GM23338 (cell line): ENCODE data around the gene JAK3. TPM values are rescaled to one million over a fixed set of nuclear protein-coding genes. Genes with fewer than 3 reads are reported as not detected.

Experiments used
- ATAC-seq: fragments of 200-7000 bp; cut with Tn5 transposase; 3 replicates; pipeline ENCODE4 v1.9.1; 2020
- DNase-seq: peaks from one replicate; pipeline ENCODE4 v3.0.0-alpha.2; 2015; ENCODE audit warnings: low spot score
- H2AFZ ChIP-seq: fragments of 200-600 bp; sonication (generic); 2 replicates; pipeline ENCODE4 v1.8.0; 2016; ENCODE audit warnings: antibody characterized with exemption, mild to moderate bottlenecking, moderate library complexity
- H3F3A ChIP-seq: fragments of 200-600 bp; sonication (generic); replicated peaks from 2 replicates; pipeline ENCODE4 v1.8.0; 2017; ENCODE audit warnings: antibody characterized with exemption, mixed run types, low read depth
- H3K27ac ChIP-seq: fragments of 200-600 bp; sonication (generic); 2 replicates; pipeline ENCODE4 v1.6.1; 2016; ENCODE audit warnings: low read depth
- H3K27me3 ChIP-seq: fragments of 200-600 bp; sonication (generic); 2 replicates; pipeline ENCODE4 v1.8.0; 2016; ENCODE audit warnings: mild to moderate bottlenecking, mixed run types, moderate library complexity; ENCODE audit not compliant: insufficient read depth
- H3K36me3 ChIP-seq: fragments of 200-600 bp; sonication (generic); 2 replicates; pipeline ENCODE4 v1.8.0; 2016; ENCODE audit warnings: mild to moderate bottlenecking; ENCODE audit not compliant: insufficient read depth
- H3K4me1 ChIP-seq: fragments of 200-600 bp; sonication (generic); 2 replicates; pipeline ENCODE4 v1.8.0; 2016; ENCODE audit warnings: mild to moderate bottlenecking, moderate library complexity; ENCODE audit not compliant: insufficient read depth
- H3K4me2 ChIP-seq: fragments of 200-600 bp; sonication (generic); 2 replicates; pipeline ENCODE4 v1.7.1; 2017; ENCODE audit warnings: mixed run types
- H3K4me3 ChIP-seq: fragments of 200-600 bp; sonication (generic); 2 replicates; pipeline ENCODE4 v1.6.1; 2016; ENCODE audit warnings: mixed run types
- H3K79me2 ChIP-seq: fragments of 200-600 bp; sonication (generic); replicated peaks from 2 replicates; pipeline ENCODE4 v1.8.0; 2017; ENCODE audit warnings: mild to moderate bottlenecking; ENCODE audit not compliant: insufficient read depth
- H3K9me2 ChIP-seq: fragments of 200-600 bp; sonication (generic); 2 replicates; pipeline ENCODE4 v1.8.0; 2017; ENCODE audit not compliant: insufficient read depth
- H4K20me1 ChIP-seq: fragments of 200-600 bp; sonication (generic); replicated peaks from 2 replicates; pipeline ENCODE4 v1.8.0; 2017; ENCODE audit warnings: mild to moderate bottlenecking; ENCODE audit not compliant: insufficient read depth
- H3K27ac Mint-ChIP-seq: 2 replicates; pipeline ENCODE4 v1.8.0; 2020; ENCODE audit warnings: inconsistent platforms, mild to moderate bottlenecking, moderate library complexity, mixed read lengths
- H3K27me3 Mint-ChIP-seq: 3 replicates; pipeline ENCODE4 v1.8.0; 2022; ENCODE audit warnings: low read depth, mild to moderate bottlenecking, moderate library complexity, mixed read lengths, inconsistent platforms; ENCODE audit not compliant: insufficient read depth, poor library complexity
- H3K36me3 Mint-ChIP-seq: 3 replicates; pipeline ENCODE4 v1.8.0; 2021; ENCODE audit warnings: low read depth, mild to moderate bottlenecking, inconsistent platforms, moderate library complexity, mixed read lengths
- H3K4me1 Mint-ChIP-seq: 3 replicates; pipeline ENCODE4 v1.8.0; 2020; ENCODE audit warnings: mild to moderate bottlenecking, inconsistent platforms, mixed read lengths
- H3K4me3 Mint-ChIP-seq: 3 replicates; pipeline ENCODE4 v1.8.0; 2021; ENCODE audit warnings: moderate library complexity, mild to moderate bottlenecking, inconsistent platforms, mixed read lengths
- H3K9me3 Mint-ChIP-seq: 3 replicates; pipeline ENCODE4 v1.8.0; 2020; ENCODE audit warnings: moderate library complexity, mild to moderate bottlenecking, inconsistent platforms, mixed read lengths
- CREB1 ChIP-seq: fragments of 250-450 bp; sonication (Bioruptor Pico); IDR thresholded peaks from 2 replicates; pipeline ENCODE4 v1.5.0; 2020; ENCODE audit warnings: low read depth, mild to moderate bottlenecking, moderate library complexity
- ETS1 ChIP-seq: IDR thresholded peaks from 2 replicates; pipeline ENCODE4 v1.6.1; 2016; ENCODE audit warnings: antibody characterized with exemption
- EZH2 ChIP-seq: fragments of 200-600 bp; sonication (generic); IDR thresholded peaks from one replicate; pipeline ENCODE4 v1.8.0; 2017; ENCODE audit warnings: antibody characterized with exemption, mild to moderate bottlenecking, low read depth; ENCODE audit not compliant: unreplicated experiment
- EZH2phosphoT487 ChIP-seq: fragments of 200-600 bp; sonication (generic); IDR thresholded peaks from one replicate; pipeline ENCODE4 v1.8.1; 2018; ENCODE audit warnings: antibody characterized with exemption; ENCODE audit not compliant: unreplicated experiment
- JUNB ChIP-seq: IDR thresholded peaks from one replicate; pipeline ENCODE4 v1.6.1; 2016; ENCODE audit warnings: antibody characterized with exemption; ENCODE audit not compliant: unreplicated experiment
- NANOG ChIP-seq: IDR thresholded peaks from 2 replicates; pipeline ENCODE4 v1.6.1; 2016; ENCODE audit warnings: antibody characterized with exemption, borderline replicate concordance
- POLR2AphosphoS5 ChIP-seq: IDR thresholded peaks from 2 replicates; pipeline ENCODE4 v1.6.1; 2016; ENCODE audit warnings: antibody characterized with exemption, low read depth
- REST ChIP-seq: IDR thresholded peaks from one replicate; pipeline ENCODE4 v1.6.1; 2018; ENCODE audit warnings: antibody characterized with exemption; ENCODE audit not compliant: unreplicated experiment
- STAT1 ChIP-seq: IDR thresholded peaks from one replicate; pipeline ENCODE4 v1.6.1; 2016; ENCODE audit warnings: antibody characterized with exemption; ENCODE audit not compliant: unreplicated experiment
- ZNF114 ChIP-seq: fragments of 250-450 bp; sonication (Bioruptor Pico); IDR thresholded peaks from 2 replicates; pipeline ENCODE4 v1.5.0; 2020; ENCODE audit warnings: mild to moderate bottlenecking, moderate library complexity
- ZNF331 ChIP-seq: fragments of 250-450 bp; sonication (Bioruptor Pico); IDR thresholded peaks from 2 replicates; pipeline ENCODE4 v1.5.0; 2020; ENCODE audit warnings: low read depth, mild to moderate bottlenecking, moderate library complexity
- ZNF462 ChIP-seq: fragments of 250-450 bp; sonication (Bioruptor Pico); IDR thresholded peaks from 2 replicates; pipeline ENCODE4 v1.5.0; 2020; ENCODE audit warnings: mild to moderate bottlenecking, moderate library complexity
- polyA plus RNA-seq: library from polyadenylated mRNA; unstranded; fragments of >200 nt; fragmentation: Nextera tagmentation; extraction: Ambion mirVana; gene quantifications from 2 replicates; pipeline ENCODE4 v1.2.1, GENCODE V29; 2016
- total RNA-seq: library from RNA; depleted of rRNA; stranded (reverse); fragments of >200 nt; shearing (Covaris generic); gene quantifications from 2 replicates; pipeline ENCODE4 v1.2.3, GENCODE V29; 2014
- TF ChIP-seq, protein P1 (sequence below), 2 experiments: fragments of 200-600 bp in 1 of 2; sonication (generic) in 1 of 2; conservative IDR thresholded peaks; 2 replicates each; pipeline versions ENCODE4 v1.5.1 to v1.6.1; 2016 to 2017; ENCODE audit warnings: antibody characterized with exemption in 2 of 2, low read depth in 2 of 2, mild to moderate bottlenecking in 2 of 2, moderate library complexity in 1 of 2

Gene JAK3
- total and polyA plus RNA-seq, 2 experiments from 2014 or later: 2.9 to 5.4 TPM

- H3K4me3 Mint-ChIP-seq: no peak overlapping the region; the same call in 2 of the 3 replicates
- no peaks in the 10 kb centered on the region for H3K4me1 Mint-ChIP-seq
- Histone ChIP-seq H4K20me1 (no peaks in the 10 kb centered on the region), H3F3A (no peaks in the 10 kb centered on the region), H3K4me3 (no peak overlapping the region), H3K27me3 (no peaks in the 10 kb centered on the region), H3K4me2 (no peak overlapping the region), H3K9me2 (no peaks in the 10 kb centered on the region), H3K79me2 (no peaks in the 10 kb centered on the region), H3K4me1 (no peaks in the 10 kb centered on the region), H3K36me3 (no peaks in the 10 kb centered on the region), H3K27ac (no peak overlapping the region), H2AFZ (no peak overlapping the region)
- no peaks in the 10 kb centered on the region for H3K9me3 Mint-ChIP-seq
- no peak for TF ChIP-seq CREB1
- TF ChIP-seq ETS1: no peak
- no peak for TF ChIP-seq EZH2
- TF ChIP-seq POLR2AphosphoS5: no peak
- no peak for TF ChIP-seq EZH2phosphoT487
- TF ChIP-seq ZNF331 (CRISPR knock-in tag): no peak
- TF ChIP-seq STAT1: no peak
- no peak for TF ChIP-seq ZNF114 (CRISPR knock-in tag)
- TF ChIP-seq, protein P1, sequence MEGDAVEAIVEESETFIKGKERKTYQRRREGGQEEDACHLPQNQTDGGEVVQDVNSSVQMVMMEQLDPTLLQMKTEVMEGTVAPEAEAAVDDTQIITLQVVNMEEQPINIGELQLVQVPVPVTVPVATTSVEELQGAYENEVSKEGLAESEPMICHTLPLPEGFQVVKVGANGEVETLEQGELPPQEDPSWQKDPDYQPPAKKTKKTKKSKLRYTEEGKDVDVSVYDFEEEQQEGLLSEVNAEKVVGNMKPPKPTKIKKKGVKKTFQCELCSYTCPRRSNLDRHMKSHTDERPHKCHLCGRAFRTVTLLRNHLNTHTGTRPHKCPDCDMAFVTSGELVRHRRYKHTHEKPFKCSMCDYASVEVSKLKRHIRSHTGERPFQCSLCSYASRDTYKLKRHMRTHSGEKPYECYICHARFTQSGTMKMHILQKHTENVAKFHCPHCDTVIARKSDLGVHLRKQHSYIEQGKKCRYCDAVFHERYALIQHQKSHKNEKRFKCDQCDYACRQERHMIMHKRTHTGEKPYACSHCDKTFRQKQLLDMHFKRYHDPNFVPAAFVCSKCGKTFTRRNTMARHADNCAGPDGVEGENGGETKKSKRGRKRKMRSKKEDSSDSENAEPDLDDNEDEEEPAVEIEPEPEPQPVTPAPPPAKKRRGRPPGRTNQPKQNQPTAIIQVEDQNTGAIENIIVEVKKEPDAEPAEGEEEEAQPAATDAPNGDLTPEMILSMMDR (conservative IDR thresholded peaks at IDR 0.05; ENCODE audit: low read depth in 2 of 2): no peak
- TF ChIP-seq JUNB: no peak
- TF ChIP-seq ZNF462: no peak
- TF ChIP-seq NANOG: no peak
- TF ChIP-seq REST: no peak
- H3K27ac Mint-ChIP-seq: no peak overlapping the region
- H3K27me3 Mint-ChIP-seq: peaks cover 2% of the 10 kb centered on the region
- DNase-seq (no peak), ATAC-seq (no peak)
- no peaks in the 10 kb centered on the region for H3K36me3 Mint-ChIP-seq
These were observed 44.4 kb downstream of the JAK3 start for GRCh38 chr19:17803264-17803896.
